Gastroesophageal sphincter (tissue), 3 donors: ENCODE data around the gene MYT1.

Experiments
- POLR2A ChIP-seq, 2 donors: fragments of 450-650 bp; IDR thresholded peaks; one replicate each; pipeline ENCODE4 v1.6.1; 2017; ENCODE audit warnings: antibody characterized with exemption in 2 of 2, mild to moderate bottlenecking in 2 of 2, moderate library complexity in 1 of 2
- POLR2AphosphoS5 ChIP-seq: sonication (generic); formaldehyde crosslinking; IDR thresholded peaks from one replicate; pipeline ENCODE4 v1.6.1; 2017; ENCODE audit warnings: antibody characterized with exemption
- TF ChIP-seq, protein P1 (sequence below), 4 experiments: fragments of 200-600 bp in 2 of 4; fragments of 450-650 bp in 2 of 4; sonication (generic) in 1 of 4; IDR thresholded peaks; one replicate each; pipeline ENCODE4 v1.5.1; 2017 to 2019; ENCODE audit warnings: antibody characterized with exemption in 4 of 4, mild to moderate bottlenecking in 2 of 4, moderate library complexity in 2 of 4

DNA sequence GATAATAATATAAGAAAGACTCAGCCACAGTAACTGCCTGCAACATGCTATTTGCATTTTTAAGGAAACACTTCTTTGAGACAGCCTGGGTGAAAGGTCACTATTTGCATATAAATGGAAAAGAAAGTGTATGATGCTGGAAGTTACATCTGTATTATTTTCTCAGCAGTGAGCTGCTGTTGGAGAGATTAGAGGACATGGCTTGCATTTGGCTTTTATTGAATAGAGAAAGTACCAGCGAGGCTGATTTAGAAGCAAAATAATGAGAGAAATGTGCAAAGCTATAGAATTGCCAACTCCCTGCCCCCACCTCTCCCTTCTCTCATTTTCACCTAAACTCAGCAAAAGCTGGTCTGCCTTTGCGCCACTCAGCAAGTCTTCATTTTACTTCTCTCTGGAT, 12.7 kb downstream of the MYT1 start:
- TF ChIP-seq, protein P1, sequence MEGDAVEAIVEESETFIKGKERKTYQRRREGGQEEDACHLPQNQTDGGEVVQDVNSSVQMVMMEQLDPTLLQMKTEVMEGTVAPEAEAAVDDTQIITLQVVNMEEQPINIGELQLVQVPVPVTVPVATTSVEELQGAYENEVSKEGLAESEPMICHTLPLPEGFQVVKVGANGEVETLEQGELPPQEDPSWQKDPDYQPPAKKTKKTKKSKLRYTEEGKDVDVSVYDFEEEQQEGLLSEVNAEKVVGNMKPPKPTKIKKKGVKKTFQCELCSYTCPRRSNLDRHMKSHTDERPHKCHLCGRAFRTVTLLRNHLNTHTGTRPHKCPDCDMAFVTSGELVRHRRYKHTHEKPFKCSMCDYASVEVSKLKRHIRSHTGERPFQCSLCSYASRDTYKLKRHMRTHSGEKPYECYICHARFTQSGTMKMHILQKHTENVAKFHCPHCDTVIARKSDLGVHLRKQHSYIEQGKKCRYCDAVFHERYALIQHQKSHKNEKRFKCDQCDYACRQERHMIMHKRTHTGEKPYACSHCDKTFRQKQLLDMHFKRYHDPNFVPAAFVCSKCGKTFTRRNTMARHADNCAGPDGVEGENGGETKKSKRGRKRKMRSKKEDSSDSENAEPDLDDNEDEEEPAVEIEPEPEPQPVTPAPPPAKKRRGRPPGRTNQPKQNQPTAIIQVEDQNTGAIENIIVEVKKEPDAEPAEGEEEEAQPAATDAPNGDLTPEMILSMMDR (IDR thresholded peaks at IDR 0.05): no peak
- TF ChIP-seq POLR2A (IDR thresholded peaks at IDR 0.05) (no peak), POLR2AphosphoS5 (no peak)
